SK-N-SH (cell line): ENCODE results near the gene LDB3. TPM values are rescaled to one million over a fixed set of nuclear protein-coding genes. Genes with fewer than 3 reads are reported as not detected.

Experiments
- CTCF ChIA-PET: fragments of 300-600, 350-600 bp; formaldehyde crosslinking; extraction: SDS; loops from one replicate; lab custom pipeline; 2021; lab: Yijun Ruan, JAX
- POLR2A ChIA-PET: fragments of 350-600 bp; sonication (Branson Sonifier 250); formaldehyde crosslinking; extraction: SDS; loops from one replicate; lab custom pipeline; 2020; ENCODE audit warnings: antibody characterized with exemption, inconsistent platforms; lab: Yijun Ruan, JAX
- DNase-seq: peaks from one replicate; pipeline ENCODE4 v3.0.0; 2012
- H2AFZ ChIP-seq: fragments of 200-600 bp; sonication (generic); 2 replicates; pipeline ENCODE4 v1.8.1; 2016; ENCODE audit warnings: antibody characterized with exemption, mild to moderate bottlenecking, low read depth
- H3F3A ChIP-seq: fragments of 200-600 bp; sonication (generic); replicated peaks from 2 replicates; pipeline ENCODE3; 2016; ENCODE audit warnings: antibody characterized with exemption, mild to moderate bottlenecking; ENCODE audit not compliant: insufficient read depth
- H3K27ac ChIP-seq, 2 experiments: fragments of 200-500 bp in 1 of 2; fragments of 200-600 bp in 1 of 2; sonication (Bioruptor generic) in 1 of 2; sonication (generic), shearing (Covaris generic) in 1 of 2; 2 replicates each; pipeline versions ENCODE4 v1.5.1 to v1.6.1; 2014 to 2016; ENCODE audit warnings: low read depth in 2 of 2, inconsistent platforms in 1 of 2, low read length in 1 of 2, mild to moderate bottlenecking in 1 of 2, mixed read lengths in 1 of 2
- H3K27me3 ChIP-seq: fragments of 200-600 bp; sonication (generic), shearing (Covaris generic); 2 replicates; pipeline ENCODE4 v1.6.1; 2016; ENCODE audit warnings: mixed run types; ENCODE audit not compliant: insufficient read depth
- H3K36me3 ChIP-seq, 2 experiments: fragments of 200-500 bp in 1 of 2; fragments of 200-600 bp in 1 of 2; sonication (Bioruptor generic) in 1 of 2; sonication (generic) in 1 of 2; replicated peaks in 1 of 2; 2 replicates each; pipeline versions ENCODE3 to v1.5.1; 2014 to 2016; ENCODE audit warnings: low read length in 1 of 2, mild to moderate bottlenecking in 1 of 2; ENCODE audit not compliant: insufficient read depth in 2 of 2, control insufficient read depth in 1 of 2
- H3K4me1 ChIP-seq, 2 experiments: fragments of 200-500 bp in 1 of 2; fragments of 200-600 bp in 1 of 2; sonication (Bioruptor generic) in 1 of 2; sonication (generic), shearing (Covaris generic) in 1 of 2; 2 replicates each; pipeline versions ENCODE4 v1.5.1 to v1.6.1; 2014 to 2016; ENCODE audit warnings: low read depth in 1 of 2, low read length in 1 of 2, mixed run types in 1 of 2; ENCODE audit not compliant: insufficient read depth in 2 of 2, control insufficient read depth in 1 of 2
- H3K4me2 ChIP-seq: fragments of 200-600 bp; sonication (generic), shearing (Covaris generic); 2 replicates; pipeline ENCODE4 v1.6.1; 2017; ENCODE audit warnings: mixed run types
- H3K4me3 ChIP-seq, 2 experiments: fragments of 200-500 bp in 1 of 2; fragments of 200-600 bp in 1 of 2; sonication (Bioruptor generic) in 1 of 2; sonication (generic), shearing (Covaris generic) in 1 of 2; 2 replicates each; pipeline versions ENCODE4 v1.5.1 to v1.8.1; 2014 to 2016; ENCODE audit warnings: low read depth in 2 of 2, inconsistent platforms in 1 of 2, low read length in 1 of 2, mild to moderate bottlenecking in 1 of 2, mixed read lengths in 1 of 2, moderate library complexity in 1 of 2
- H3K79me2 ChIP-seq: fragments of 200-600 bp; sonication (generic); 2 replicates; pipeline ENCODE4 v1.8.1; 2017; ENCODE audit warnings: mild to moderate bottlenecking; ENCODE audit not compliant: insufficient read depth
- H3K9ac ChIP-seq: fragments of 200-600 bp; sonication (generic); 2 replicates; pipeline ENCODE4 v1.6.1; 2017; ENCODE audit warnings: mixed run types
- H3K9me2 ChIP-seq: fragments of 200-600 bp; sonication (generic); 2 replicates; pipeline ENCODE4 v1.6.1; 2017; ENCODE audit warnings: mixed run types
- H3K9me3 ChIP-seq: fragments of 200-600 bp; sonication (generic); 2 replicates; pipeline ENCODE4 v1.6.1; 2017; ENCODE audit warnings: mixed run types, mild to moderate bottlenecking, moderate library complexity
- H4K20me1 ChIP-seq: fragments of 200-600 bp; sonication (generic); 2 replicates; pipeline ENCODE4 v1.6.1; 2017; ENCODE audit warnings: mild to moderate bottlenecking, mixed run types; ENCODE audit not compliant: insufficient read depth
- CHD2 ChIP-seq: fragments of 150-350 bp; IDR thresholded peaks from 2 replicates; pipeline ENCODE4 v1.6.1; 2018; ENCODE audit warnings: low read length; ENCODE audit not compliant: partially characterized antibody
- FOSL2 ChIP-seq: IDR thresholded peaks from 2 replicates; pipeline ENCODE4 v1.4.0; 2012; ENCODE audit warnings: low read depth, mild to moderate bottlenecking, moderate library complexity, borderline replicate concordance
- FOXJ3 ChIP-seq: sonication (generic); formaldehyde crosslinking; IDR thresholded peaks from 2 replicates; pipeline ENCODE4 v1.5.1; 2020; ENCODE audit warnings: mild to moderate bottlenecking, missing genetic modification reagents
- IRF3 ChIP-seq: fragments of 150-350 bp; IDR thresholded peaks from 2 replicates; pipeline ENCODE4 v1.6.1; 2016; ENCODE audit warnings: mild to moderate bottlenecking, low read depth, low read length
- MAX ChIP-seq: IDR thresholded peaks from 2 replicates; pipeline ENCODE4 v1.4.0; 2012; ENCODE audit warnings: low read depth
- MXI1 ChIP-seq: IDR thresholded peaks from 2 replicates; pipeline ENCODE4 v1.6.1; 2012; ENCODE audit warnings: mild to moderate bottlenecking, low read depth, low read length, improper control_type of control experiment
- NFIC ChIP-seq: IDR thresholded peaks from 2 replicates; pipeline ENCODE4 v1.4.0; 2012; ENCODE audit warnings: borderline replicate concordance
- POLR2AphosphoS5 ChIP-seq: IDR thresholded peaks from 2 replicates; pipeline ENCODE4 v1.6.1; 2012; ENCODE audit warnings: low read depth, low read length
- RFX5 ChIP-seq: IDR thresholded peaks from 2 replicates; pipeline ENCODE4 v1.6.1; 2012; ENCODE audit warnings: mild to moderate bottlenecking, improper control_type of control experiment, low read length
- SIN3A ChIP-seq: IDR thresholded peaks from 2 replicates; pipeline ENCODE4 v1.6.1; 2012; ENCODE audit warnings: low read depth, mild to moderate bottlenecking, low read length, moderate library complexity, borderline replicate concordance
- SMC3 ChIP-seq: IDR thresholded peaks from 2 replicates; pipeline ENCODE4 v1.6.1; 2012; ENCODE audit warnings: low read depth, low read length, improper control_type of control experiment
- USF1 ChIP-seq: IDR thresholded peaks from 2 replicates; pipeline ENCODE4 v1.4.0; 2012; ENCODE audit warnings: low read depth, borderline replicate concordance
- YY1 ChIP-seq: IDR thresholded peaks from 2 replicates; pipeline ENCODE4 v1.4.0; 2012; ENCODE audit warnings: low read depth, mild to moderate bottlenecking
- WGBS: methylation state at CpG from one replicate; pipeline ENCODE4 v1.1.6; 2017; ENCODE audit warnings: low lambda C conversion rate; 5-methylcytosine and 5-hydroxymethylcytosine counted together
- polyA plus RNA-seq, 3 experiments: library from polyadenylated mRNA; depleted of rRNA; stranded (reverse); fragments of >200 nt; gene quantifications; 2 replicates each; pipeline ENCODE4 v1.2.3, GENCODE V29; 2012

LDB3 gene
- polyA plus RNA-seq, 1 of the 3 experiments (the other 2 are of a cell fraction): 0.48 TPM

GRCh38 chr10:86647773-86648703, 20.3 kb upstream of the LDB3 start (continued):
- TF ChIP-seq MAX: no peak
- no peak for TF ChIP-seq POLR2AphosphoS5
- TF ChIP-seq SMC3: no peak
- TF ChIP-seq YY1: no peak
- peak; percentile 38; the same call in 1 of the 2 replicates for TF ChIP-seq NFIC
- no peak for TF ChIP-seq CHD2
- TF ChIP-seq IRF3: no peak
- TF ChIP-seq SIN3A: no peak
- TF ChIP-seq MXI1: no peak
- 0 out of 2 replicates have a peak, but pooled peaks have one; percentile 13 for TF ChIP-seq RFX5
- TF ChIP-seq FOSL2: peak; percentile 78
- TF ChIP-seq FOXJ3 (CRISPR knock-in tag): no peak
- TF ChIP-seq, all 33 proteins: peak for 7

- Histone ChIP-seq H2AFZ (no peak overlapping the region; the same call in 1 of the 2 replicates), H3K27me3 (no peaks in the 10 kb centered on the region), H3F3A (peaks cover 11% of the 10 kb centered on the region), H3K9ac (no peak overlapping the region), H3K79me2 (no peaks in the 10 kb centered on the region), H4K20me1 (no peaks in the 10 kb centered on the region), H3K4me1 (peaks cover 11 to 32% of the 10 kb centered on the region in 2 experiments), H3K4me3 (no peak overlapping the region), H3K4me2 (peak overlapping the region; percentile 51; the same call in 1 of the 2 replicates), H3K9me3 (no peaks in the 10 kb centered on the region), H3K36me3 (no peaks in the 10 kb centered on the region), H3K27ac (peak overlapping the region in 1 of 2 experiments; percentile 63; a peak in 2 of 4 replicates), H3K9me2 (no peaks in the 10 kb centered on the region)
- peak; percentile 73; the same call in 1 of the 2 replicates for TF ChIP-seq NFIC
- no peak for TF ChIP-seq USF1
- peak; percentile 34; the same call in 1 of the 2 replicates for TF ChIP-seq MAX
- 58% methylated on average over 7 of the region's 9 CpGs for WGBS
- POLR2A ChIA-PET: no interaction called here
- CTCF ChIA-PET: interaction anchor here (0.6 to 1.5 kb wide), 6 partner anchors 9 to 46 kb away, joined by 3 to 4 read pairs (median 3); no protein-coding TSS in a partner anchor
- peak; percentile 57 for DNase-seq
Measured at GRCh38 chr10:86648704-86649427, 19.4 kb upstream of the LDB3 start.
